Pancreas (tissue), 10 donors: Measurements from ENCODE around the gene EVC. TPM values are rescaled to one million over a fixed set of nuclear protein-coding genes. Genes with fewer than 3 reads are reported as not detected.
"Not testable (repeated sequence)": the region's sequence is repeated elsewhere in the genome, so short reads cannot be mapped to it uniquely, and the experiment has no call there.

Source experiments
- ATAC-seq, 4 donors: fragments of 200-7000 bp; cut with Tn5 transposase; one replicate each; pipeline versions ENCODE4 v1.8.0 to v1.9.1; 2020; ENCODE audit warnings: mild to moderate bottlenecking in 4 of 4, moderate library complexity in 4 of 4
- DNase-seq, 6 donors: peaks; one replicate each; pipeline ENCODE4 v3.0.0-alpha.2; 2020
- FAIRE-seq: peaks from 2 replicates; lab custom pipeline; 2012; peaks lifted over from hg19 to GRCh38; lab: Jason Lieb, UNC
- H3K27ac ChIP-seq, 4 donors: fragments of 200-600 bp; sonication (generic); 1 replicate in 3 of 4; 2 replicates in 1 of 4; pipeline versions ENCODE4 v1.5.0 to v1.8.0; 2020
- H3K27me3 ChIP-seq, 4 donors: fragments of 200-600 bp; one replicate each; pipeline ENCODE4 v1.8.0; 2021
- H3K36me3 ChIP-seq, 3 donors: fragments of 200-600 bp; sonication (generic) in 1 of 3; one replicate each; pipeline versions ENCODE4 v1.5.0 to v1.8.0; 2020 to 2021
- H3K4me1 ChIP-seq, 3 donors: fragments of 200-600 bp; one replicate each; pipeline ENCODE4 v1.8.0; 2021
- H3K4me3 ChIP-seq, 4 donors: fragments of 200-600 bp; sonication (generic) in 2 of 4; one replicate each; pipeline versions ENCODE4 v1.5.0 to v1.8.0; 2020 to 2021
- H3K9me3 ChIP-seq, 4 donors: fragments of 200-600 bp; one replicate each; pipeline ENCODE4 v1.8.0; 2021
- CTCF ChIP-seq, 4 donors: fragments of 200-600 bp; sonication (generic) in 3 of 4; IDR thresholded peaks; one replicate each; pipeline versions ENCODE4 v1.5.0 to v1.8.0; 2021; ENCODE audit warnings: antibody characterized with exemption in 4 of 4
- WGBS, 2 donors: extraction: QIAGEN DNeasy Blood & Tissue Kit; methylation state at CpG; one replicate each; pipeline ENCODE4 v1.1.7; 2013; 5-methylcytosine and 5-hydroxymethylcytosine counted together
- intact Hi-C, 3 donors: fragments of 100-400 bp; cut with DNase I; formaldehyde crosslinking; loops; one replicate each; pipeline versions ENCODE4 v1.11.1 to v1.14.2; 2022
- polyA plus RNA-seq, 2 donors: library from polyadenylated mRNA; stranded (reverse); fragments of 200-250 nt; gene quantifications; one replicate each; pipeline ENCODE4 v1.2.3, GENCODE V29; 2013
- total RNA-seq, 6 donors: library from RNA; stranded (reverse); fragmentation: NEBNext Ultra II Directional in 4 of 6; extraction: Animal tissue kit (Norgen Biotek cat#: 25700) in 4 of 6; gene quantifications; one replicate each; pipeline versions ENCODE4 v1.2.1 to v1.2.4, GENCODE V29; 2021 to 2023
- donor health status: healthy with polysubstance abuse.
- donor health status: DM: no; HTN: no; CAD: no; lungs with moderate emphysema.
- donor health status: DM: no; HTN: no; CAD: no.
- donor health status: control.
- donor health status: control.
- donor health status: Bipolar disorder and iron deficiency.
- donor health status: DM: yes; HTN: yes; CAD: no.
- donor health status: DM: no; HTN: no; CAD: no.
- donor health status: DM: no; HTN: no; CAD: no.
- donor health status: DM: yes; HTN: yes; CAD: no.

EVC gene
- total and polyA plus RNA-seq, 8 donors: 2.8 to 17.8 (median 11.9) TPM

GRCh38 chr4:5845035-5845905, 134.3 kb downstream of the EVC start:
- ATAC-seq (no peak), FAIRE-seq (no peak), DNase-seq (no peak)
- Histone ChIP-seq H3K4me1 (no peaks in the 10 kb centered on the region), H3K27me3 (no peaks in the 10 kb centered on the region), H3K4me3 (no peak overlapping the region), H3K27ac (no peak overlapping the region), H3K36me3 (no peaks in the 10 kb centered on the region), H3K9me3 (no peaks in the 10 kb centered on the region)
- intact Hi-C loops: no loop called here
- 41 to 54% methylated on average over 13 of the region's 13 CpGs for WGBS, 2 donors
- TF ChIP-seq CTCF (IDR thresholded peaks at IDR 0.05): no peak

- ATAC-seq (no peak), DNase-seq (no peak), FAIRE-seq (no peak)
- Histone ChIP-seq H3K4me1 (no peaks in the 10 kb centered on the region), H3K27me3 (no peaks in the 10 kb centered on the region), H3K36me3 (no peaks in the 10 kb centered on the region), H3K27ac (no peak overlapping the region), H3K4me3 (no peak overlapping the region), H3K9me3 (no peaks in the 10 kb centered on the region)
- intact Hi-C loops: no loop called here
- no peak for TF ChIP-seq CTCF (IDR thresholded peaks at IDR 0.05)
- WGBS, 2 donors: 40 to 42% methylated on average over 4 of the region's 4 CpGs
Observed at GRCh38 chr4:5851637-5852301, 140.8 kb downstream of the EVC start.

GRCh38 chr4:5852523-5853202, 141.7 kb downstream of the EVC start:
- Histone ChIP-seq H3K4me1 (no peaks in the 10 kb centered on the region), H3K9me3 (no peaks in the 10 kb centered on the region), H3K36me3 (no peaks in the 10 kb centered on the region), H3K4me3 (no peak overlapping the region), H3K27me3 (no peaks in the 10 kb centered on the region), H3K27ac (no peak overlapping the region)
- no peak for TF ChIP-seq CTCF (IDR thresholded peaks at IDR 0.05)
- DNase-seq (no peak), FAIRE-seq (no peak), ATAC-seq (no peak)
- intact Hi-C loops: no loop called here
- WGBS, 2 donors: 47 to 59% methylated on average over 9 of the region's 9 CpGs

- WGBS, 2 donors: 66 to 81% methylated on average over 3 of the region's 3 CpGs
- TF ChIP-seq CTCF (IDR thresholded peaks at IDR 0.05): no peak
Observed at GRCh38 chr4:5854929-5855328, 143.9 kb downstream of the EVC start.

GRCh38 chr4:5856362-5856761, 145.4 kb downstream of the EVC start:
- H3K4me1 ChIP-seq, intact Hi-C loops, H3K36me3 ChIP-seq, H3K27ac ChIP-seq, H3K27me3 ChIP-seq, FAIRE-seq, DNase-seq, H3K9me3 ChIP-seq, ATAC-seq, H3K4me3 ChIP-seq: not testable (repeated sequence)
- 84 to 97% methylated on average over 3 of the region's 3 CpGs for WGBS, 2 donors

More at GRCh38 chr4:5854929-5855328, 143.9 kb downstream of the EVC start:
- Histone ChIP-seq H3K27ac (no peak overlapping the region), H3K4me3 (no peak overlapping the region), H3K36me3 (no peaks in the 10 kb centered on the region), H3K9me3 (no peaks in the 10 kb centered on the region), H3K4me1 (no peaks in the 10 kb centered on the region), H3K27me3 (no peaks in the 10 kb centered on the region)
- DNase-seq: no peak
- ATAC-seq: no peak
- no peak for FAIRE-seq
- intact Hi-C loops: no loop called here
